AG09319 (cell line): Measurements from ENCODE around the gene CCDC157.

Source experiments
- DNase-seq: peaks from one replicate; pipeline ENCODE4 v3.0.0-alpha.2; 2010; ENCODE audit warnings: low read depth; ENCODE audit errors: extremely low read depth
- CTCF ChIP-seq: IDR thresholded peaks from 2 replicates; pipeline ENCODE4 v1.5.1; 2011; ENCODE audit warnings: low read depth, mild to moderate bottlenecking, inconsistent platforms, low read length, moderate library complexity

The CCDC157 gene

GRCh38 chr22:30393322-30393680 is 36.5 kb downstream of the CCDC157 start:
- DNase-seq = no peak
- TF ChIP-seq CTCF = no peak

GRCh38 chr22:30393885-30394284 is 37.1 kb downstream of the CCDC157 start:
- DNase-seq = no peak
- no peak for TF ChIP-seq CTCF

- no peak for TF ChIP-seq CTCF
- no peak for DNase-seq
These were observed 40.3 kb downstream of the CCDC157 start, which contains the start of gene SEC14L2 for GRCh38 chr22:30396871-30397655. Gene SEC14L2 (plus strand): TSS chr22:30397018. CDS start chr22:30397117, 99 bp downstream.

GRCh38 chr22:30397656-30398635 is 41.1 kb downstream of the CCDC157 start:
- no peak for DNase-seq
- TF ChIP-seq CTCF = no peak

GRCh38 chr22:30398685-30399680 is 42.2 kb downstream of the CCDC157 start:
- no peak for DNase-seq
- no peak for TF ChIP-seq CTCF

GRCh38 chr22:30399718-30400117 is 42.9 kb downstream of the CCDC157 start:
- DNase-seq = no peak
- no peak for TF ChIP-seq CTCF
